H1 (cell line): ENCODE measurements around the gene FANCM. TPM values are rescaled to one million over a fixed set of nuclear protein-coding genes. Genes with fewer than 3 reads are reported as not detected.

Source experiments
- CTCF ChIA-PET: fragments of 300-600 bp; sonication (Branson Sonifier 250); formaldehyde crosslinking; loops from one replicate; lab custom pipeline; 2021; ENCODE audit not compliant: partially characterized antibody; lab: Charles Lee
- POLR2A ChIA-PET: fragments of 300-600 bp; sonication (Branson Sonifier 250); formaldehyde crosslinking; loops from one replicate; lab custom pipeline; 2021; ENCODE audit warnings: inconsistent platforms; ENCODE audit not compliant: partially characterized antibody; lab: Charles Lee
- DNase-seq, 2 experiments: peaks; one replicate each; pipeline versions ENCODE4 v3.0.0 to v3.0.0-alpha.2; 2010 to 2022; ENCODE audit warnings: low spot score in 2 of 2, low read depth in 1 of 2, mixed read lengths in 1 of 2
- FAIRE-seq: peaks from 2 replicates; lab custom pipeline; 2011; peaks lifted over from hg19 to GRCh38; lab: Jason Lieb, UNC
- H2AFZ ChIP-seq: 2 replicates; pipeline ENCODE4 v1.8.1; 2012; ENCODE audit warnings: low read length, inconsistent platforms
- H2AK5ac ChIP-seq: 2 replicates; pipeline ENCODE4 v1.6.1; 2013; ENCODE audit warnings: low read depth, low read length
- H2BK120ac ChIP-seq: replicated peaks from 2 replicates; pipeline ENCODE3; 2013; ENCODE audit warnings: low read depth, low read length, inconsistent platforms
- H2BK12ac ChIP-seq: 2 replicates; pipeline ENCODE4 v1.6.1; 2013; ENCODE audit warnings: low read depth, low read length
- H2BK15ac ChIP-seq: 2 replicates; pipeline ENCODE4 v1.6.1; 2013; ENCODE audit warnings: low read length
- H2BK20ac ChIP-seq: 2 replicates; pipeline ENCODE4 v1.6.1; 2013; ENCODE audit warnings: low read length
- H2BK5ac ChIP-seq: 2 replicates; pipeline ENCODE4 v1.6.1; 2013; ENCODE audit warnings: low read depth, low read length
- H3K14ac ChIP-seq: 2 replicates; pipeline ENCODE4 v1.6.1; 2013; ENCODE audit warnings: inconsistent platforms; ENCODE audit not compliant: insufficient read length
- H3K18ac ChIP-seq: 2 replicates; pipeline ENCODE4 v1.6.1; 2013; ENCODE audit warnings: low read length; ENCODE audit errors: extremely low read depth
- H3K23ac ChIP-seq: 2 replicates; pipeline ENCODE4 v1.6.1; 2013; ENCODE audit warnings: inconsistent platforms; ENCODE audit not compliant: insufficient read length
- H3K23me2 ChIP-seq: 2 replicates; pipeline ENCODE4 v1.6.1; 2013; ENCODE audit warnings: low read depth, low read length
- H3K27ac ChIP-seq: 2 replicates; pipeline ENCODE4 v1.6.1; 2011; ENCODE audit warnings: low read depth, low read length, inconsistent platforms
- H3K27me3 ChIP-seq, 4 experiments: replicated peaks in 1 of 4; 1 replicate in 1 of 4; 2 replicates in 3 of 4; pipeline versions ENCODE4 v1.6.1 to v1.8.1; 2011 to 2013; ENCODE audit warnings: low read length in 3 of 4, mild to moderate bottlenecking in 3 of 4, inconsistent platforms in 2 of 4, mixed read lengths in 2 of 4, moderate library complexity in 1 of 4; ENCODE audit not compliant: control insufficient read depth in 3 of 4, insufficient read depth in 3 of 4; ENCODE audit errors: extremely low read depth in 1 of 4
- H3K36me3 ChIP-seq, 4 experiments: 2 replicates each; pipeline versions ENCODE4 v1.6.1 to v1.8.1; 2011 to 2013; ENCODE audit warnings: mild to moderate bottlenecking in 4 of 4, low read length in 3 of 4, moderate library complexity in 2 of 4, control low read depth in 1 of 4, inconsistent platforms in 1 of 4; ENCODE audit not compliant: insufficient read depth in 4 of 4, control insufficient read depth in 2 of 4
- H3K4ac ChIP-seq: replicated peaks from 2 replicates; pipeline ENCODE3; 2013; ENCODE audit warnings: low read length, low read depth, mixed read lengths, inconsistent platforms; ENCODE audit not compliant: insufficient read length
- H3K4me1 ChIP-seq, 4 experiments: replicated peaks in 1 of 4; 1 replicate in 1 of 4; 2 replicates in 3 of 4; pipeline versions ENCODE4 v1.6.1 to v1.8.1; 2011 to 2013; ENCODE audit warnings: low read length in 3 of 4, inconsistent platforms in 2 of 4, mixed read lengths in 1 of 4; ENCODE audit not compliant: insufficient read depth in 4 of 4, control insufficient read depth in 3 of 4
- H3K4me2 ChIP-seq, 2 experiments: 2 replicates each; pipeline versions ENCODE4 v1.6.1 to v1.8.1; 2011 to 2013; ENCODE audit warnings: low read depth in 2 of 2, low read length in 2 of 2, control low read depth in 1 of 2, inconsistent platforms in 1 of 2, mild to moderate bottlenecking in 1 of 2; ENCODE audit not compliant: insufficient read depth in 1 of 2
- H3K4me3 ChIP-seq, 4 experiments: fragments of 200-600, 300-600 bp in 1 of 4; sonication (generic), shearing (Covaris generic), sonication (Bioruptor Twin) in 1 of 4; 2 replicates each; pipeline versions ENCODE4 v1.5.1 to v1.8.1; 2011 to 2016; ENCODE audit warnings: low read length in 4 of 4, low read depth in 3 of 4, control low read depth in 2 of 4, inconsistent platforms in 2 of 4, mild to moderate bottlenecking in 2 of 4, mixed read lengths in 1 of 4, moderate library complexity in 1 of 4; ENCODE audit not compliant: insufficient read depth in 2 of 4; ENCODE audit errors: extremely low read depth in 1 of 4
- H3K56ac ChIP-seq: replicated peaks from 2 replicates; pipeline ENCODE3; 2013; ENCODE audit warnings: low read depth, mild to moderate bottlenecking, mixed read lengths, low read length, inconsistent platforms; ENCODE audit not compliant: insufficient read length
- H3K79me1 ChIP-seq: 2 replicates; pipeline ENCODE4 v1.6.1; 2013; ENCODE audit warnings: low read depth, low read length, control low read depth
- H3K79me2 ChIP-seq, 2 experiments: 2 replicates each; pipeline versions ENCODE4 v1.6.1 to v1.8.1; 2012 to 2013; ENCODE audit warnings: low read length in 2 of 2, mild to moderate bottlenecking in 2 of 2, inconsistent platforms in 1 of 2; ENCODE audit not compliant: insufficient read depth in 2 of 2, control insufficient read depth in 1 of 2
- H3K9ac ChIP-seq, 4 experiments: replicated peaks in 1 of 4; 1 replicate in 1 of 4; 2 replicates in 3 of 4; pipeline versions ENCODE4 v1.6.1 to v1.8.1; 2011 to 2013; ENCODE audit warnings: low read depth in 3 of 4, low read length in 3 of 4, control low read depth in 2 of 4, mild to moderate bottlenecking in 2 of 4, moderate library complexity in 2 of 4, inconsistent platforms in 1 of 4; ENCODE audit errors: extremely low read depth in 1 of 4
- H3K9me3 ChIP-seq, 2 experiments: 2 replicates each; pipeline versions ENCODE4 v1.6.1 to v1.8.1; 2012 to 2013; ENCODE audit warnings: mild to moderate bottlenecking in 2 of 2, moderate library complexity in 2 of 2, control low read depth in 1 of 2, inconsistent platforms in 1 of 2, low read depth in 1 of 2, low read length in 1 of 2, mixed read lengths in 1 of 2; ENCODE audit not compliant: insufficient read depth in 2 of 2
- H4K20me1 ChIP-seq, 2 experiments: replicated peaks in 1 of 2; 2 replicates each; pipeline versions ENCODE3 to v1.8.1; 2011 to 2013; ENCODE audit warnings: inconsistent platforms in 2 of 2, low read length in 2 of 2, mild to moderate bottlenecking in 1 of 2; ENCODE audit not compliant: insufficient read depth in 2 of 2, control insufficient read depth in 1 of 2
- H4K5ac ChIP-seq: 2 replicates; pipeline ENCODE4 v1.6.1; 2013; ENCODE audit warnings: low read length, low read depth, mixed read lengths, inconsistent platforms; ENCODE audit not compliant: insufficient read length
- H4K8ac ChIP-seq: 2 replicates; pipeline ENCODE4 v1.8.0; 2013; ENCODE audit warnings: mild to moderate bottlenecking, moderate library complexity, low read length, inconsistent platforms; ENCODE audit not compliant: insufficient read depth; ENCODE audit errors: extremely low read depth
- H4K91ac ChIP-seq: replicated peaks from 2 replicates; pipeline ENCODE3; 2013; ENCODE audit warnings: low read length, mixed read lengths, inconsistent platforms; ENCODE audit not compliant: insufficient read length
- ASH2L ChIP-seq: fragments of 200-600, 300-600 bp; sonication (generic); IDR thresholded peaks from one replicate; pipeline ENCODE4 v1.7.1; 2017; ENCODE audit warnings: low read length
- CREB1 ChIP-seq: IDR thresholded peaks from 2 replicates; pipeline ENCODE4 v1.6.1; 2012; ENCODE audit warnings: inconsistent platforms
- GTF2F1 ChIP-seq: IDR thresholded peaks from 2 replicates; pipeline ENCODE4 v1.6.1; 2012; ENCODE audit warnings: low read depth, low read length, improper control_type of control experiment, borderline replicate concordance
- KDM4A ChIP-seq: IDR thresholded peaks from one replicate; pipeline ENCODE4 v1.7.1; 2012; ENCODE audit warnings: low read depth, mild to moderate bottlenecking, moderate library complexity, low read length, inconsistent platforms; ENCODE audit not compliant: severe bottlenecking
- NANOG ChIP-seq: IDR thresholded peaks from 2 replicates; pipeline ENCODE4 v1.6.1; 2011; ENCODE audit warnings: low read length, low read depth, mild to moderate bottlenecking, inconsistent platforms; ENCODE audit not compliant: insufficient read depth, poor library complexity, severe bottlenecking
- NRF1 ChIP-seq: IDR thresholded peaks from 2 replicates; pipeline ENCODE4 v1.6.1; 2011; ENCODE audit warnings: mild to moderate bottlenecking, low read depth, low read length, improper control_type of control experiment
- POLR2AphosphoS5 ChIP-seq: IDR thresholded peaks from 2 replicates; pipeline ENCODE4 v1.6.1; 2011; ENCODE audit warnings: low read depth, low read length
- RAD21 ChIP-seq, 2 experiments: IDR thresholded peaks in 1 of 2; conservative IDR thresholded peaks in 1 of 2; 2 replicates each; pipeline ENCODE4 v1.6.1; 2011; ENCODE audit warnings: low read depth in 2 of 2, low read length in 2 of 2, improper control_type of control experiment in 1 of 2, inconsistent platforms in 1 of 2, mild to moderate bottlenecking in 1 of 2, moderate library complexity in 1 of 2
- SIN3A ChIP-seq, 2 experiments: IDR thresholded peaks in 1 of 2; conservative IDR thresholded peaks in 1 of 2; 2 replicates each; pipeline ENCODE4 v1.6.1; 2011 to 2012; ENCODE audit warnings: low read length in 2 of 2, improper control_type of control experiment in 1 of 2, low read depth in 1 of 2, mild to moderate bottlenecking in 1 of 2
- SUZ12 ChIP-seq: fragments of 200-600 bp; sonication (generic); IDR thresholded peaks from 2 replicates; pipeline ENCODE4 v1.6.1; 2012; ENCODE audit warnings: mild to moderate bottlenecking, inconsistent platforms, low read length, moderate library complexity, mixed read lengths
- TCF12 ChIP-seq: IDR thresholded peaks from 2 replicates; pipeline ENCODE4 v1.6.1; 2011; ENCODE audit warnings: low read depth, mild to moderate bottlenecking, low read length
- WGBS, 2 experiments: shearing (Covaris generic) in 1 of 2; methylation state at CpG; one replicate each; pipeline versions ENCODE4 v1.1.6 to v1.1.7; 2013 to 2015; ENCODE audit warnings: low lambda C conversion rate in 2 of 2, mixed read lengths in 2 of 2, inconsistent platforms in 1 of 2, low coverage in 1 of 2, missing lambda C conversion rate in 1 of 2; ENCODE audit not compliant: insufficient replicate concordance in 2 of 2, insufficient coverage in 1 of 2, insufficient read length in 1 of 2; ENCODE audit errors: extremely low coverage in 1 of 2, missing lambda C conversion rate in 1 of 2; 5-methylcytosine and 5-hydroxymethylcytosine counted together
- polyA plus RNA-seq, 7 experiments: library from polyadenylated mRNA; depleted of rRNA in 3 of 7; stranded (reverse) in 5 of 7; unstranded in 2 of 7; fragments of >200 nt in 5 of 7; fragments of 200-250 nt in 2 of 7; gene quantifications; 1 replicate in 5 of 7; 2 replicates in 1 of 7; 4 replicates in 1 of 7; pipeline versions ENCODE4 v1.2.1 to v1.2.3, GENCODE V29; 2011 to 2013; ENCODE audit warnings: missing spikeins in 2 of 7, mixed read lengths in 2 of 7
- total RNA-seq: library from RNA; stranded (reverse); fragmentation: NEBNext Ultra II Directional; extraction: Animal tissue kit (Norgen Biotek cat#: 25700); gene quantifications from 2 replicates; pipeline ENCODE4 v1.2.1, GENCODE V29; 2021

The FANCM gene
- total and polyA plus RNA-seq, 2 of the 8 experiments (the other 6 are each of a cell fraction or from before 2014, with no cell fraction given): 3.2 to 10.5 TPM

DNA sequence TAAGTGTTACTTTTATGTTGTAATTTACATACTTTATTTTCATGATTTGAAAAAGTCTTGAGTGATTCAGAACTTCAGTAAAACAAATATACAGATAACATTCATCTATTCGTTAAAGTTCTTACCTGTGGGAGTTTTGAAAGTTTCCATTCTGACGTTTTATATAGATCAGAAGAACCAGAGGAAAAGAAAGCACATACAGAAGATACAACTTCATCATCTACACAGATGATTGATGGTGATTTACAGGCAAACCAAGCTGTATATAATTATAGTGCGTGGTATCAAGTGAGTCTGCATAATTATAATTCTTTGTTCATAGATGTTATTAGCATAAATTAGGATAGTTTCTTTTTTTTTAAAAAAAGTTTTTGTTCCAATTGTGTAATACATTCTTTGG, 21.4 kb upstream of the FANCM start:
- no peak overlapping the region for H4K91ac ChIP-seq
- no peak overlapping the region for H2BK20ac ChIP-seq
- H3K4ac ChIP-seq: no peak overlapping the region
- no peaks in the 10 kb centered on the region for H3K4me1 ChIP-seq
- H2AK5ac ChIP-seq: no peak overlapping the region
- no peak overlapping the region for H3K14ac ChIP-seq
- no peak overlapping the region for H2BK12ac ChIP-seq
- no peak for DNase-seq
- no peak overlapping the region for H3K9ac ChIP-seq
- H4K20me1 ChIP-seq: peaks cover 3 to 6% of the 10 kb centered on the region in 2 experiments
- H3K18ac ChIP-seq: no peak overlapping the region
- POLR2A ChIA-PET: interaction anchor here (1.4 kb wide), 1 partner anchor 9 kb away, joined by 6 read pairs; no protein-coding TSS in a partner anchor
- peaks cover 3 to 82% (median 49%) of the 10 kb centered on the region in 4 experiments for H3K36me3 ChIP-seq
- H3K4me3 ChIP-seq: no peak overlapping the region
- H3K23ac ChIP-seq: no peak overlapping the region
- no peak overlapping the region for H2BK120ac ChIP-seq
- no peak overlapping the region for H2BK5ac ChIP-seq
- H2BK15ac ChIP-seq: no peak overlapping the region
- no peaks in the 10 kb centered on the region for H3K79me1 ChIP-seq
- CTCF ChIA-PET: no interaction called here
- H3K79me2 ChIP-seq: no peaks in the 10 kb centered on the region
- H2AFZ ChIP-seq: no peak overlapping the region
- H3K4me2 ChIP-seq: no peak overlapping the region
- no peak overlapping the region for H3K27ac ChIP-seq
- FAIRE-seq: no peak
- TF ChIP-seq NANOG (no peak), TCF12 (no peak), POLR2AphosphoS5 (no peak), ASH2L (no peak), SIN3A (conservative IDR thresholded peaks at IDR 0.05 in 1 of 2, IDR thresholded peaks at IDR 0.05 in 1 of 2; ENCODE audit: low read depth in 1 of 2, low read length in 2 of 2) (no peak), KDM4A (no peak), CREB1 (no peak), RAD21 (IDR thresholded peaks at IDR 0.05 in 1 of 2, conservative IDR thresholded peaks at IDR 0.05 in 1 of 2; ENCODE audit: low read depth in 2 of 2, low read length in 2 of 2) (no peak), NRF1 (no peak), SUZ12 (no peak), GTF2F1 (no peak)
- H3K9me3 ChIP-seq: no peaks in the 10 kb centered on the region
- no peaks in the 10 kb centered on the region for H3K27me3 ChIP-seq
- no peak overlapping the region for H4K8ac ChIP-seq
- WGBS, 2 experiments: 79% methylated on average over 3 of the region's 3 CpGs; no CpG with 5 or more reads in 1 of the 2 experiments
- H4K5ac ChIP-seq: no peak overlapping the region
- H3K56ac ChIP-seq: no peak overlapping the region
- no peaks in the 10 kb centered on the region for H3K23me2 ChIP-seq
